Lower leg skin (tissue), 3 donors: ENCODE results near the gene GPATCH4.

Experiments
- CTCF ChIP-seq, 3 donors: fragments of 450-650 bp; IDR thresholded peaks; one replicate each; pipeline ENCODE4 v1.5.1; 2016; ENCODE audit warnings: antibody characterized with exemption in 3 of 3, mild to moderate bottlenecking in 3 of 3, moderate library complexity in 2 of 3
- POLR2A ChIP-seq, 2 donors: fragments of 450-650 bp; IDR thresholded peaks; one replicate each; pipeline ENCODE4 v1.6.1; 2016 to 2017; ENCODE audit warnings: antibody characterized with exemption in 2 of 2, mild to moderate bottlenecking in 1 of 2, moderate library complexity in 1 of 2

GRCh38 chr1:156581661-156582387, 19.5 kb downstream of the GPATCH4 start:
- TF ChIP-seq POLR2A (IDR thresholded peaks at IDR 0.05) (no peak), CTCF (IDR thresholded peaks at IDR 0.05) (no peak)
